ENCODE measurements around the gene RSPO4.

DNA sequence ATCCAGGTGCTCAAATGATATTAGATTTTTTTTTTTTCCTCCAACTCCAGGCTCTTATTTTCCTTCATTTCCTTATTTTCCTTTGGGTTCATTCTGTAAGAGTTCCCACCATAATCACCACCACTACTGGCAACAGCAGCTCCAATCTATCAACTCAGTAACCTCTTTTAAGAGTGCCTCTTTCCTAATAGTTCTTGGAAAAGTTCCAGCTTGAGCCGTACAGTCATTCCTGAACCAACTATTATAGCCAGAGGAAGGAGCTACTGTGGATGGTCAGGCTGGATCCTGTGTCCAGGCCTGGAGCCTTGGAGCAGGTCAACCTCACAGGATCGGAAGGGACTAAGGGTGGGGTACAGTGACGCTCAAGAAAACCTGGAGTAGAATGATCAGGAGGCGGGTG lies 81.8 kb downstream of the RSPO4 start:
- TF ChIP-seq, protein P1, sequence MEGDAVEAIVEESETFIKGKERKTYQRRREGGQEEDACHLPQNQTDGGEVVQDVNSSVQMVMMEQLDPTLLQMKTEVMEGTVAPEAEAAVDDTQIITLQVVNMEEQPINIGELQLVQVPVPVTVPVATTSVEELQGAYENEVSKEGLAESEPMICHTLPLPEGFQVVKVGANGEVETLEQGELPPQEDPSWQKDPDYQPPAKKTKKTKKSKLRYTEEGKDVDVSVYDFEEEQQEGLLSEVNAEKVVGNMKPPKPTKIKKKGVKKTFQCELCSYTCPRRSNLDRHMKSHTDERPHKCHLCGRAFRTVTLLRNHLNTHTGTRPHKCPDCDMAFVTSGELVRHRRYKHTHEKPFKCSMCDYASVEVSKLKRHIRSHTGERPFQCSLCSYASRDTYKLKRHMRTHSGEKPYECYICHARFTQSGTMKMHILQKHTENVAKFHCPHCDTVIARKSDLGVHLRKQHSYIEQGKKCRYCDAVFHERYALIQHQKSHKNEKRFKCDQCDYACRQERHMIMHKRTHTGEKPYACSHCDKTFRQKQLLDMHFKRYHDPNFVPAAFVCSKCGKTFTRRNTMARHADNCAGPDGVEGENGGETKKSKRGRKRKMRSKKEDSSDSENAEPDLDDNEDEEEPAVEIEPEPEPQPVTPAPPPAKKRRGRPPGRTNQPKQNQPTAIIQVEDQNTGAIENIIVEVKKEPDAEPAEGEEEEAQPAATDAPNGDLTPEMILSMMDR (IDR thresholded peaks at IDR 0.05) = no peak
- TF ChIP-seq POLR2A (IDR thresholded peaks at IDR 0.05) = no peak

Data from Peyer's patch (tissue), 4 donors.